OCI-LY7 (cell line): ENCODE results near the gene LRFN2.

Source experiments
- CTCF ChIP-seq: fragments of 200-600 bp; sonication (generic); conservative IDR thresholded peaks from 2 replicates; pipeline ENCODE4 v1.5.1; 2014; ENCODE audit warnings: mild to moderate bottlenecking, antibody characterized with exemption, low read length, moderate library complexity, mixed read lengths
- EZH2phosphoT487 ChIP-seq: fragments of 200-600 bp; sonication (generic); IDR thresholded peaks from 2 replicates; pipeline ENCODE4 v1.6.1; 2018; ENCODE audit warnings: low read depth, borderline replicate concordance, mild to moderate bottlenecking, mixed run types, antibody characterized with exemption, low read length, moderate library complexity, mixed read lengths

- TF ChIP-seq CTCF = no peak
- no peak for TF ChIP-seq EZH2phosphoT487
These were observed 87.9 kb downstream of the LRFN2 start for GRCh38 chr6:40499215-40499614.
